ENCODE data around the gene ATP7B.

DNA sequence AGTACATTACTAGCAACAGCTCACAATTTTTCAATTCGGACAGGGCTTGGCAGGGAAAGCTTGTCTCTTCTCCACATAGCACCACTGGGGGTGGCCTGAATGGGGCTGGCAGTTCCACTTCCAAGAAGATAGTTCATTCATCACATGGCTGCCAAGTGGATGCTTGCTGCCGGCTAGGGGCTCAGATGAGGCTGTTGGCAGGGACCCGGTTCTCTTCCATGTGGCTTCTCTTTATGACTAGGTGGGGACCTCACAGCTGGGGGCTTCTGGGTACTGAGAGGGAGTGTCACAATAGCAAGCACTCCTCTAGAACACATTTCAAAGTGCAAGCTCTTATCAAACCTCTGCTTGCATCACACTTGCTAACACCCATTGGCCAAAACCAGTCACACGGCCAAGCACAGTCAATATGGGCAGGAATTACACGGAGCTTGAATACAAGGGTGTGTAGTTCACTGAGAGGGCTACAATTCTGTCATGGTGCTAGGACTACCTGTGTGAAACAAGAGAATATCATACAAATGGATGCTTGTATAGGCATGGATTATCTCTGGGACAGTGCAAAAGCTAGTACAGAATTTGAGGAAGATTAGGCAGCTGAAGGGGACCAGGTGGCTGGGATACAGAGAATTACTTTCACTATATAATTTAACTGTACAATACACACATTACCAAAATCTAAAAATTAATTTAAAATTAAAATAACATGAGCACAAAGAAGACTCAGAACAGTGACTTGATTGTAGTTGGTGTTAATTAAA lies 32.3 kb downstream of the ATP7B start:
- no peak for TF ChIP-seq POLR2A (IDR thresholded peaks at IDR 0.05; ENCODE audit: low read depth, low read length)
- no peak for TF ChIP-seq POU2F2 (IDR thresholded peaks at IDR 0.05; ENCODE audit: low read depth, low read length)
- no peak for TF ChIP-seq POLR2AphosphoS5 (IDR thresholded peaks at IDR 0.05; ENCODE audit: low read depth, low read length)
